ENCODE results near the gene SLC38A10.

Gene SLC38A10

DNA sequence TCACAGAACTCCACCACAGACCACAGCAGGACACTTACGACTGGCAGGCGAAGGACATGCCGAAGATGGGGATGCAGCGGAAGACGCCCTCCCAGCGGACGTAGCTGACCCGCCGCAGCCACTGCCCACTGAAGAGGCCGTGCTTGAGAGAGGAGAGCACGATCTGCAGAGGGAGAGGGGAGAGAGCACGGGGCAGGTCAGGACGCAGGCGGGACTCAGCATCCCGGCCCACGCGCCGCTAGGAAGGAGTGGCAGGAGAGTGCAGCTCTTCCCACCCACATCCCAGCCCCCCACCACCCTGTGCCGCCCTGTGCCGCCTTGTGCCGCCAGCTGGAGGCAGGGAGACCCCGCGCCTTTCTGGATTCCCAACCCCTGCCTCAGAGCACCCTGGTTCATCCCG is 14.5 kb downstream of the SLC38A10 start:
- no peaks in the 10 kb centered on the region for H3K27me3 Mint-ChIP-seq
- H3K4me3 Mint-ChIP-seq: no peak overlapping the region
- peaks cover 24% of the 10 kb centered on the region for H3K4me1 Mint-ChIP-seq
- DNase-seq (ENCODE audit: low spot score in 2 of 2): no peak
- H3K27ac Mint-ChIP-seq (ENCODE audit: low read depth): no peak overlapping the region
- ATAC-seq (replicated peaks; ENCODE audit: extremely low read depth, poor library complexity, severe bottlenecking): no peak
- no peaks in the 10 kb centered on the region for H3K9me3 Mint-ChIP-seq
- H3K36me3 Mint-ChIP-seq (ENCODE audit: insufficient read depth): peaks cover 27% of the 10 kb centered on the region

DNA sequence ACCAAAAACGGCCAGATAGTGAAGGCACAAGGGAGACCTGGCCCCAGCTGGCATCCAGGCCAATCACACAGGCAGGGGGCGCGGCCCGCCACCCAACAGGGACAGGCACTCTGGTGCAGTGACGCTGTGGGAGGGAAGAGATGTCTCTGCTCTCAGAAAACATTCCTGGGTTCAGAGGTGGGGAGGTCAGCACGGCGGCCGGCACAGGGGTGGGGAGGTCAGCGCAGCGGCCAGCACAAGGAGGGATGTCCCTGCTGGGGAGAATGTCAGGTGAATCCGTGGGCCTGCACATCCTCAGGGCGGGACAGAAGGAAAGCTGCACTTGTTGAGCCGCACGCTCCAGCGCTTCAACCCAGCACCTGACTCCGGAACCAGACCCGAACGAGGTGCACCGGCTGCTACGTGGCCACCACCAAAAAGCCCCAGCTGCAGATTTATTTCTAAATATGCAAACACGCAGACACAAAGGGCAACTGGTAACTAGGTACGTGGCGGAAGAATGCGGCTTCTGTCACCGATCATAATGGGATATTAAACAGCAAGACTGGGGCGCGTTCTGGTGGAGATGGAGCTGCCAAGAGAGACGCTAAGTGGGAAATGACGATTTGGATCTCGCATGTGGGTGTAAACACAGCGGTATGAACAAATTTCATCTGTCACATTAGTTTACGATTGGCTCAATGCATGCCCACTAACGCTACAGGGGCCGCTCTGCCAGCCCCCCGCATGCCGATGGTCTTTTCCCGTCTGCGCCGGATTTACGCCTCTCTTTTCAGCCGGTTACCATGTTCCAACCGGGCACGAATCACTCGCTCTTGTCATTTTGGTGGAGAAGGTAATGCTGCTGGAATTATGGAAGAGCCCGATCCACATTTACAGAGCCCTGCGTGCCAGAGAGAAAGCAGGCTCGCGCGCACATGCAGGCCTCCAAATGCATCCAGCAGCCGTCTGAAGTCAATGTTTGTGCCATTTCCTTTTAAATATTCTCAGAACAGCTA is 15.5 kb downstream of the SLC38A10 start:
- Mint-ChIP-seq H3K4me3 (no peak overlapping the region), H3K36me3 (ENCODE audit: insufficient read depth) (peaks cover 27% of the 10 kb centered on the region), H3K9me3 (no peaks in the 10 kb centered on the region), H3K27me3 (no peaks in the 10 kb centered on the region), H3K4me1 (peaks cover 14% of the 10 kb centered on the region), H3K27ac (ENCODE audit: low read depth) (no peak overlapping the region)
- ATAC-seq (replicated peaks; ENCODE audit: extremely low read depth, poor library complexity, severe bottlenecking) (no peak), DNase-seq (ENCODE audit: low spot score in 2 of 2) (no peak)

DNA sequence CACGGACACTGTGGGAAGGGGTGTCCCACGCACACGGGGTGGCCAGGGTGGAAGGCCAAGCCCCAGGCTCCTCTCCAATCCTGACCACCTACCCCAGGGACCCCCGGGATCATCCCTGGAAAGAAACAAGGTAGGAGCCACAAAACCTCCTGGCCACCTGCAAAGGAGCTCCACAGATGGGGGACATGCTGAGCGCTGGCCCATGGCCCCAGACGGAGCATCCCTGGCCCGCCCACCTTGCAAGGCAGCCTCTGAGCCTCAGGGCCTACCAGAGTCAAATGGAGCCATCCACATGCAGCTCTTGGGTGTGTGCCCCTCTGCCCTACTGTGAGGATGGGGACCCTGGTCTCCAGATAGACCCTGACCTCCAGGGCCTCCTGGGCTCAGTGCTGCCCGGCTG is 16.3 kb downstream of the SLC38A10 start:
- ATAC-seq (replicated peaks; ENCODE audit: extremely low read depth, poor library complexity, severe bottlenecking): no peak
- H3K27me3 Mint-ChIP-seq: no peaks in the 10 kb centered on the region

DNA sequence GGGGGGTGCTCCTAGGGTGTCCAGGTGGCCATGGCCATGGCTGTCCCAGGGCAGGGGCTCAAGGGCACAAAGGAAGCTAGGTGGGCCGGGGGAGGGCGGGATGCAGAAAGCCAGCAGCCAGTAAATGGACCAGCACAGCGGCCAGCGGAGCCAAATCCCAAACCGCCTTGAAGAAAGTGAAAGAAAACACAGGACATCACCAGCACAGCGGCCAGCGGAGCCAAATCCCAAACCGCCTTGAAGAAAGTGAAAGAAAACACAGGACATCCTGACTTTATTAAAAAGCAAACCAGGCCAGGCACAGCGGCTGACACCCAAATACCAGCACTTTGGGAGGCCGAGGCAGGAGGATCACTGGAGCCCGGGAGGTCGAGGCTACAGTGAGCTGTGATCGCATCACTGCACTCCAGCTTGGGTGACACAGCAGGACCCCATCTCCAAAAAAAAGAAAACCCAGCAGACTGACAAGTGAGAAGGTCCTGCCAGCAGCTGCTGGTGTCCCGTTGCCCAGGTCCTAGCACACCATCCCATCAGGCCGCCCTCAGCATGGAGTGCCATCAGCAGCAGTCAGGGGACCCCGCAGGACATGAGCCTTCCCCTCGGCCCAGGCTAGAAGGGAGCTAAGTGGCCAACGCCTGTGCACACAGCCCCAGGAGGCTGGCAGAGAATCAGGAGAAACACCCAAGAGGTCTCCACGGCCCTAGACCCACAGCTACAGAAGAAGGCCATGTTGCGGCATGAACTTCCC is 17.0 kb downstream of the SLC38A10 start:
- Mint-ChIP-seq H3K4me1 (peaks cover 10% of the 10 kb centered on the region), H3K9me3 (no peaks in the 10 kb centered on the region), H3K36me3 (ENCODE audit: insufficient read depth) (peaks cover 33% of the 10 kb centered on the region), H3K27ac (ENCODE audit: low read depth) (no peak overlapping the region), H3K4me3 (no peak overlapping the region), H3K27me3 (no peaks in the 10 kb centered on the region)
- ATAC-seq (replicated peaks; ENCODE audit: extremely low read depth, poor library complexity, severe bottlenecking): no peak
- DNase-seq (ENCODE audit: low spot score in 2 of 2): no peak

More for the DNA sequence above, 16.3 kb downstream of the SLC38A10 start:
- H3K4me3 Mint-ChIP-seq: no peak overlapping the region
- peaks cover 10% of the 10 kb centered on the region for H3K4me1 Mint-ChIP-seq
- peaks cover 29% of the 10 kb centered on the region for H3K36me3 Mint-ChIP-seq (ENCODE audit: insufficient read depth)
- H3K27ac Mint-ChIP-seq (ENCODE audit: low read depth): no peak overlapping the region
- DNase-seq (ENCODE audit: low spot score in 2 of 2): no peak
- H3K9me3 Mint-ChIP-seq: no peaks in the 10 kb centered on the region

DNA sequence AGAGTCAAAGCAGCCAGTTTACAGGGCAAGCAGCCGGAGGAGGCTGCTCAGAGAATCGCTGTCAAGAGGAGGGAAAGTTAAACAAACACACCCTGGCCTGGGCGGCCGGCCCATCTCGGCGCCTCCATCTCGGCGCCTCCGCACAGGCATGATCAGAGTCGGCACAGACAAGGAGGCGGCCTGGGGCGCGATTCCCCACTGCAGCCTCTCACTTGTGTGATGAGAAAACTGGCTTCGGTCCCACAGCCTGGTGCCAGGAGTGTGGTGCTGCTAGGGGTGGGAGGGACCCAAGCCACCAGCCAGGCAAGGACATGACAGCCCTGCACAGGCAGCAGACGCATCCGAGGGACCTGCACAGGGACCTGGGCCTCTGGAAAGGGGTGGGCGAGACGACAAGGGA is 17.7 kb downstream of the SLC38A10 start:
- no peak overlapping the region for H3K4me3 Mint-ChIP-seq
- peaks cover 36% of the 10 kb centered on the region for H3K36me3 Mint-ChIP-seq (ENCODE audit: insufficient read depth)
- H3K27me3 Mint-ChIP-seq: no peaks in the 10 kb centered on the region
- ATAC-seq (replicated peaks; ENCODE audit: extremely low read depth, poor library complexity, severe bottlenecking) (no peak), DNase-seq (ENCODE audit: low spot score in 2 of 2) (no peak)
- H3K9me3 Mint-ChIP-seq: no peaks in the 10 kb centered on the region
- peaks cover 10% of the 10 kb centered on the region for H3K4me1 Mint-ChIP-seq
- H3K27ac Mint-ChIP-seq (ENCODE audit: low read depth): no peak overlapping the region

DNA sequence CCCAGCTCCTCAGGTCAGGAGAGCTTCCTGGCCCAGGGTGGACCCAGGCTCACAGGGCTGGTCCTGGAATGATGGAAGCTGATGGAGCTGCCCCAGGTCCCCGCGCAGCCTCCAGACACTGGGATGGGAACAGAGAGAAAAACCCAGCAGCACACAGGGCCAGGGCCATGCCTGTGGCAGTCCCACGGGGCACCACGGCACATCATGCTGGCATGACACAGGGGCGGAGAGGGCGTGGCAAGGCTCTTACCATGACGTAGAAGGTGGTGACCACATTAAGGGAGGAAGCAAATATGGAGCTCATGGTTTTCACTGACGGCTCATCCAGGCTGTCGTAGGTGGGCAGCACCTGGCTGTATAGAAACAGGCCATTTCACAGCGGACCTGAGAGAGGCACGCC is 18.3 kb downstream of the SLC38A10 start:
- no peak overlapping the region for H3K27ac Mint-ChIP-seq (ENCODE audit: low read depth)
- peaks cover 36% of the 10 kb centered on the region for H3K36me3 Mint-ChIP-seq (ENCODE audit: insufficient read depth)
- no peaks in the 10 kb centered on the region for H3K9me3 Mint-ChIP-seq
- no peak overlapping the region for H3K4me3 Mint-ChIP-seq
- ATAC-seq (replicated peaks; ENCODE audit: extremely low read depth, poor library complexity, severe bottlenecking) (no peak), DNase-seq (ENCODE audit: low spot score in 2 of 2) (no peak)
- peaks cover 10% of the 10 kb centered on the region for H3K4me1 Mint-ChIP-seq
- H3K27me3 Mint-ChIP-seq: no peaks in the 10 kb centered on the region

DNA sequence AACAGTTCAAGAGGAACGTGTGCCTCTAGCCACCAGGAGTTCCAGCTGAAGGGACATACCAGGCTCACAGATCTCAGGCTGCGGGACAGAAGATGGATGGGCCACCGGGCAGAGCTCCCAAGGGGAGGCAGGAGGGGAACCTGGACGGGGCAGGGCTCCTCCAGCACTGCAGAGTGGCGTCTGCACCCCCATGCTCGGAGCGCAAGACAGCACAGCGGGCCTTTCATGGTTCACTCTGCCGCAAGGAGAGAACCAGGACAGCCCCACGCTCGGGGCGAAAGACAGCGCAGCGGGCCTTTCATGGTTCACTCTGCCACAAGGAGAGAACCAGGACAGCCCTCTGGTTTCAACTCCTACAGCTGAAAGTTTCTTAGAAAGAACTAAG is 20.6 kb downstream of the SLC38A10 start:
- H3K4me1 Mint-ChIP-seq: peaks cover 5% of the 10 kb centered on the region
- DNase-seq (ENCODE audit: low spot score in 2 of 2) (no peak), ATAC-seq (replicated peaks; ENCODE audit: extremely low read depth, poor library complexity, severe bottlenecking) (no peak)
- no peaks in the 10 kb centered on the region for H3K9me3 Mint-ChIP-seq
- no peak overlapping the region for H3K27ac Mint-ChIP-seq (ENCODE audit: low read depth)
- no peaks in the 10 kb centered on the region for H3K27me3 Mint-ChIP-seq
- H3K36me3 Mint-ChIP-seq (ENCODE audit: insufficient read depth): peaks cover 23% of the 10 kb centered on the region
- H3K4me3 Mint-ChIP-seq: no peak overlapping the region

DNA sequence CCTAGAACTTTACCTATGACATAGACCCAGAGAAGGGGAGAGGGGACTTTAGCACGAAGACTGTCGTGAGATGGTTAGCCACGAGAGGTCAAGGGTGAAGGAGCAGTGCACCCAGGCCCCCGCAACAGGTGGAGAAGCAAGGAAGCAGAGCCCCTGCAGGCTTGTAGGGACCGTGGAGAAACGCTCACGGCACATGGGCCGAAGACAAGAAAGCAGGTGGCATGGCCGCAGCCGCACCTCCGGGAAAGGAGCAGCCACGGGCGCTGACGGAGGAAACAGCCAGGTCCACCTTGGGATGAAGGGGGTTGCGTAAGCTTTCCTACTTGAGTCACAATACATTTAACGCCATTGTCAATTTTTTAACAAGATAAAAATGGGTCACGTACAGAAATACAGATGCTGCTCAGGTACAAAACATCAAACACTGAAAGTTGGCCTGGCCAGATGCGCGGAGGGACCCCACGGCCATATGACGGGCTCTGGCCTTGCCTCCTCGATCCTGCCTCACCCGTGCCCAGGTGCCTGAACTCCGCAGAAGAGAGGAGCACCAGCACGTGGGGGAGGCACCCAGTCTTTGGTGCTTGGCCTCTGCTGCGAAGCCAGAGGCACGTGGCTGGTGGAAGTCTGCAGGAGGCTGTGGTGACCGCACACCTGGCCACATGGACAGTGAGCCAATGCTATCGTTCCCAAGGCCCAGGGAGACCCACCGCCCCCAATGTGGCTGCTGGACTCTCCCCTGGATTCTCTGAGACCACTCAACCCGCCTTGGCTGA is 21.2 kb downstream of the SLC38A10 start:
- Mint-ChIP-seq H3K9me3 (no peaks in the 10 kb centered on the region), H3K27me3 (no peaks in the 10 kb centered on the region), H3K36me3 (ENCODE audit: insufficient read depth) (peaks cover 21% of the 10 kb centered on the region), H3K4me3 (no peak overlapping the region), H3K4me1 (peaks cover 5% of the 10 kb centered on the region), H3K27ac (ENCODE audit: low read depth) (no peak overlapping the region)
- DNase-seq (ENCODE audit: low spot score in 2 of 2) (no peak), ATAC-seq (replicated peaks; ENCODE audit: extremely low read depth, poor library complexity, severe bottlenecking) (no peak)

DNA sequence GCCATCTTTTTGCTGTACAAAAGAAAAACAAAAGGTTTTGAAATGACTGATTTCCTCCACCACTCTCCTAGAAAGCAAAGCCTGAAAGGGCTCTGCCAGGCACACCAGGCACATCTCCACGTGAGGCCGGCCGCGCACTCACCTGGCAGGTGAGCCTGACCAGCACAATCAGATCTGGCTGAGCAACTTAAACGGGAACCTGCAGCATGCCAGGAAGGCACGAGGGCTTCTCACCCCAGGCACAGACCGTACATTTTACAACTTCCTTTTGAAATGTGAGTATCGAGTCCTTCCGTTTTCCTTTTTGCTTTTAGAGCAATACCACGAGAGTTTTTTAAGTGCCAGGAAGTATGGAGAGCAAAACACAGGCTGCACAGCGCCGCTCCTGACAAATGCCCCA is 22.5 kb downstream of the SLC38A10 start:
- Mint-ChIP-seq H3K4me3 (no peak overlapping the region), H3K27ac (ENCODE audit: low read depth) (no peak overlapping the region)
- DNase-seq (ENCODE audit: low spot score in 2 of 2): no peak

DNA sequence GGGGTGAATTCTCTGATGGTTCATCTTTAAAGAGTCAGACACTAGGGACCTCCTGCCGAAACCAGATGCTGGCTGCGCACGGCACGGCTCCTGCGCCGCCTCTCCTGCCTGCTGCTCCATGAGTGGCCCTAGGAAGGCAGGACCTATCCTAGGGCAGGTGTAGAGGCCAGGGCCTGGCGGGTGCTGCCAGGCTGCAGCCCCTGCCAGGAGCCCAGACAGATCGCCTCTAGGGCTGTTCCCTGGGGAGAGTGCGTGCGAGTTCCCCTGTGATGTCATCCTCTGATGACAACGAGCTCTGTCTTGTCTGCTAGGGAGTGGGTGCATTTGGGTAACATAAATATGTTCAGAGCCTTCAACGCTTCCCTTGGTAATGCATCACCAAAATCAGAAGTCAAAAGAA is 23.9 kb downstream of the SLC38A10 start:
- no peaks in the 10 kb centered on the region for H3K9me3 Mint-ChIP-seq
- H3K36me3 Mint-ChIP-seq (ENCODE audit: insufficient read depth): peaks cover 30% of the 10 kb centered on the region
- no peak overlapping the region for H3K4me3 Mint-ChIP-seq
- H3K27me3 Mint-ChIP-seq: no peaks in the 10 kb centered on the region
- ATAC-seq (replicated peaks; ENCODE audit: extremely low read depth, poor library complexity, severe bottlenecking) (no peak), DNase-seq (ENCODE audit: low spot score in 2 of 2) (no peak)
- peaks cover 4% of the 10 kb centered on the region for H3K4me1 Mint-ChIP-seq
- H3K27ac Mint-ChIP-seq (ENCODE audit: low read depth): no peak overlapping the region

More for the DNA sequence above, 22.5 kb downstream of the SLC38A10 start:
- Mint-ChIP-seq H3K4me1 (peaks cover 4% of the 10 kb centered on the region), H3K36me3 (ENCODE audit: insufficient read depth) (peaks cover 22% of the 10 kb centered on the region), H3K9me3 (no peaks in the 10 kb centered on the region), H3K27me3 (no peaks in the 10 kb centered on the region)
- no peak for ATAC-seq (replicated peaks; ENCODE audit: extremely low read depth, poor library complexity, severe bottlenecking)

DNA sequence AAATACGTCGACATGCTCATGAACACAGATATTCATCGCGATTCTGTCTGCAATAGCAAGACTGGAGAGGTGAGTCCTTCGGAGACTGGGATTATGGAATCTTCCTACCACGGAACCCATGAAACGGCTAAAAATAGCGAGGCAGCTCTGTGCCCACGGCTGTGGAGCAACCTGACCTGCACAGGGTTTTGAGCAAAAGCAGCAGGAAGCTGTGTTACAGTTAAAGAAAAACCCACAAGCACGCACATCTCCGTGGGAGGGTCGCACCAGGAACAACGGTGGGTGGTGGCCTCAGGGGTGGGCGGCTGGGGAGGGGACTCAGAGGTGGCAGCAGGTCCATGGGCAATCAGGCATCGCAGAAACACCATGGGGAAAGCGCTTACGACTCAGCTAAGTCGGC is 24.8 kb downstream of the SLC38A10 start:
- Mint-ChIP-seq H3K27ac (ENCODE audit: low read depth) (no peak overlapping the region), H3K9me3 (no peaks in the 10 kb centered on the region), H3K4me1 (peaks cover 10% of the 10 kb centered on the region), H3K4me3 (no peak overlapping the region), H3K36me3 (ENCODE audit: insufficient read depth) (peaks cover 29% of the 10 kb centered on the region), H3K27me3 (no peaks in the 10 kb centered on the region)
- DNase-seq (ENCODE audit: low spot score in 2 of 2): no peak
- no peak for ATAC-seq (replicated peaks; ENCODE audit: extremely low read depth, poor library complexity, severe bottlenecking)

DNA sequence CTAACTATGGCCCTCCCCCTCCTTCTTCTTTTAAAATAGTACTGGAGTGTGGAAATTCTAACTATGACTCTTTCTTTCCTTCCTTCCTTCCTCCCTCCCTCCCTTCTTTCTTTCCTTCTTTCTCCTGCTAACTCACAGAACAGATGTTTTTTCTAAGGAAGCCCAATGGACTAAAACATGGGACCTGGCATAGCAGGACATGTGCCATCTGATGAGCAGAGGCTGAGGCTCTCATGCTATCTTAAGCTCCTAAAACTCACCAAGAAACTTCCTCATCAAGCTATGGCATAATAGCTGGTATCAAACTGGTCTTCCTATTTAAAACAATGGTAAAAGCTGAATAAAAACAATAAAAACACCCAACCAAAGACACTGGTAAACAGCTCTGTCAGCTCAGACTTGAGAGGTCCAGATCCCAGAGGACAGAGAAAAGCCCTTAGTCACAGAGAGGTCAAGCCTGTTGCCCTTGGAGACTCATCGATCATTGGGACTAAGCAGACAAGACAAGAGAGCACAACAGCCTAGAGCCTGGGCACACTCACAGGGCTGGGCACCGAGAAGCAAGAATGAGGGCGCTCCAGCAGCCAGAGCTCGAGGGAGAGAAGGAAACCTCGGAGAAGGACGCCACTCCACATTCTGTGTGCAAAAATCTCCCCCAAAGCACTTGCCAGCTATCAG is 27.6 kb downstream of the SLC38A10 start:
- Mint-ChIP-seq H3K9me3 (no peaks in the 10 kb centered on the region), H3K36me3 (ENCODE audit: insufficient read depth) (peaks cover 27% of the 10 kb centered on the region), H3K4me1 (peaks cover 10% of the 10 kb centered on the region), H3K27ac (ENCODE audit: low read depth) (no peak overlapping the region), H3K27me3 (no peaks in the 10 kb centered on the region), H3K4me3 (no peak overlapping the region)
- ATAC-seq (replicated peaks; ENCODE audit: extremely low read depth, poor library complexity, severe bottlenecking): no peak
- DNase-seq (ENCODE audit: low spot score in 2 of 2): no peak
